ENCODE results near the gene ARL9.
A peak's percentile ranks its signal among the peaks of the same experiment; 100 is the strongest.

The ARL9 gene

GRCh38 chr4:56465599-56466295 lies 39.8 kb upstream of the ARL9 start:
- CTCF ChIA-PET, result interaction anchor here (1.1 to 1.6 kb wide), 8 partner anchors 19 to 517 kb away, joined by 3 to 5 read pairs (median 3); partner anchors contain the start of genes PAICS and PPAT
- POLR2A ChIA-PET, result interaction anchor here (0.7 to 2.4 kb wide), 2 partner anchors 29 to 517 kb away, joined by 3 to 19 read pairs; partner anchors contain the start of genes CEP135, PAICS and PPAT
- DNase-seq (ENCODE audit: extremely low spot score), result no peak
- TF ChIP-seq CTCF (IDR thresholded peaks at IDR 0.05; ENCODE audit: control extremely low read depth, extremely low read depth, low read depth, missing control alignments), result no peak

- DNase-seq (ENCODE audit: extremely low spot score), result peak; percentile 17
- ChIA-PET POLR2A (interaction anchor here (0.7 to 2.4 kb wide), 2 partner anchors 30 to 517 kb away, joined by 3 to 19 read pairs; partner anchors contain the start of genes CEP135, PAICS and PPAT), CTCF (interaction anchor here (1.1 to 1.6 kb wide), 5 partner anchors 18 to 333 kb away, joined by 3 to 5 read pairs (median 3); partner anchors contain the start of genes PAICS and PPAT)
These were observed 39.3 kb upstream of the ARL9 start for GRCh38 chr4:56466296-56466761.

GRCh38 chr4:56466910-56467283 lies 38.7 kb upstream of the ARL9 start:
- TF ChIP-seq CTCF (IDR thresholded peaks at IDR 0.05; ENCODE audit: control extremely low read depth, extremely low read depth, low read depth, missing control alignments), result no peak
- peak; percentile 10 for DNase-seq (ENCODE audit: extremely low spot score)
- POLR2A ChIA-PET, result interaction anchor here (0.7 to 2.4 kb wide), 2 partner anchors 30 to 518 kb away, joined by 3 to 19 read pairs; partner anchors contain the start of genes CEP135, PAICS and PPAT
- CTCF ChIA-PET, result interaction anchor here (1.3 to 1.4 kb wide), 3 partner anchors 17 to 332 kb away, joined by 3 read pairs; no protein-coding TSS in a partner anchor

GRCh38 chr4:56467284-56468096 lies 38.1 kb upstream of the ARL9 start, which contains the start of gene SRP72:
Gene SRP72, plus strand, starts transcription at chr4:56467617. Its CDS starts 19 bp downstream, at chr4:56467636.
- POLR2A ChIA-PET, result interaction anchor here (2.4 kb wide), 1 partner anchor 31 kb away, joined by 19 read pairs; the partner anchor contains the start of genes PAICS and PPAT
- no peak for TF ChIP-seq CTCF (IDR thresholded peaks at IDR 0.05; ENCODE audit: control extremely low read depth, extremely low read depth, low read depth, missing control alignments)
- CTCF ChIA-PET, result interaction anchor here (1.0 to 2.1 kb wide), 5 partner anchors 11 to 333 kb away, joined by 3 to 8 read pairs (median 4); partner anchors contain the start of genes PAICS and PPAT
- peak; percentile 92 for DNase-seq (ENCODE audit: extremely low spot score)

GRCh38 chr4:56468097-56468422 lies 37.5 kb upstream of the ARL9 start:
- CTCF ChIA-PET, result interaction anchor here (1.0 to 2.1 kb wide), 6 partner anchors 10 to 332 kb away, joined by 3 to 8 read pairs (median 4); partner anchors contain the start of genes PAICS and PPAT
- TF ChIP-seq CTCF (IDR thresholded peaks at IDR 0.05; ENCODE audit: control extremely low read depth, extremely low read depth, low read depth, missing control alignments), result no peak
- POLR2A ChIA-PET, result no interaction called here
- peak; percentile 38 for DNase-seq (ENCODE audit: extremely low spot score)

- DNase-seq (ENCODE audit: extremely low spot score), result no peak
- CTCF ChIA-PET, result interaction anchor here (1.2 to 2.1 kb wide), 4 partner anchors 11 to 34 kb away, joined by 4 to 8 read pairs (median 5); partner anchors contain the start of genes PAICS and PPAT
- no peak for TF ChIP-seq CTCF (IDR thresholded peaks at IDR 0.05; ENCODE audit: control extremely low read depth, extremely low read depth, low read depth, missing control alignments)
- POLR2A ChIA-PET, result no interaction called here
These were observed 35.9 kb upstream of the ARL9 start for GRCh38 chr4:56469489-56470210.

All from GM10248 (cell line).